RWPE1 (cell line): ENCODE results near the gene OMD.
"Not testable (repeated sequence)": the region's sequence is repeated elsewhere in the genome, so short reads cannot be mapped to it uniquely, and the experiment has no call there.

Experiments used
- CTCF ChIA-PET: fragments of 350-600 bp; sonication (Branson Sonifier 250); formaldehyde crosslinking; extraction: SDS; loops from one replicate; lab custom pipeline; 2021; lab: Yijun Ruan, JAX
- POLR2A ChIA-PET: fragments of 400-600 bp; formaldehyde crosslinking; extraction: SDS; loops from one replicate; lab custom pipeline; 2020; ENCODE audit warnings: antibody characterized with exemption; ENCODE audit not compliant: low non-redundant PET; lab: Yijun Ruan, JAX
- DNase-seq: peaks from one replicate; pipeline ENCODE4 v3.0.0; 2012; ENCODE audit warnings: low spot score
- H3K27ac ChIP-seq: fragments of 450-650 bp; 2 replicates; pipeline ENCODE4 v1.5.1; 2017
- TF ChIP-seq, protein P1 (sequence below): fragments of 450-650 bp; conservative IDR thresholded peaks from 2 replicates; pipeline ENCODE4 v1.5.1; 2017; ENCODE audit warnings: low read depth, mild to moderate bottlenecking

OMD gene

DNA sequence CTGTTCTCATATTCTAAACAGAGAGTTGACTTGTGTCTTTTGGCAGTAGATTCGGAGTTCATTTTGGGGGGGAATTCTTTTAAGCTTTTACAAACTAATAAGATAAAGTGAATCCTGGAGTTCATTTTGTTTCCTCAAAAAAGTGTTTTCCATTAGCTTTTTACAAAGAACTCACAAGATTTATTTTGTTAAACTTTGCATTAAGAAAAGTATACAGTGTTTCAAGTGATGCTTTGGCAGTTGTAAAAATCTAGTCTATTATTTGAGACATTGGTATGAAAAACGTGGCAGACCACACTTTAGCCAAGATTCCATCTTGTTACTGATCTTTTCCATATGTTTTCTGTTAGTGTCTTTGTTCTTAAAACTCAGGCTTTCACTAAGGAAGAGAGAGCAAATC, 1.2 kb upstream of the OMD start:
- ChIA-PET POLR2A (no interaction called here), CTCF (no interaction called here)
- no peak for DNase-seq
- TF ChIP-seq, protein P1, sequence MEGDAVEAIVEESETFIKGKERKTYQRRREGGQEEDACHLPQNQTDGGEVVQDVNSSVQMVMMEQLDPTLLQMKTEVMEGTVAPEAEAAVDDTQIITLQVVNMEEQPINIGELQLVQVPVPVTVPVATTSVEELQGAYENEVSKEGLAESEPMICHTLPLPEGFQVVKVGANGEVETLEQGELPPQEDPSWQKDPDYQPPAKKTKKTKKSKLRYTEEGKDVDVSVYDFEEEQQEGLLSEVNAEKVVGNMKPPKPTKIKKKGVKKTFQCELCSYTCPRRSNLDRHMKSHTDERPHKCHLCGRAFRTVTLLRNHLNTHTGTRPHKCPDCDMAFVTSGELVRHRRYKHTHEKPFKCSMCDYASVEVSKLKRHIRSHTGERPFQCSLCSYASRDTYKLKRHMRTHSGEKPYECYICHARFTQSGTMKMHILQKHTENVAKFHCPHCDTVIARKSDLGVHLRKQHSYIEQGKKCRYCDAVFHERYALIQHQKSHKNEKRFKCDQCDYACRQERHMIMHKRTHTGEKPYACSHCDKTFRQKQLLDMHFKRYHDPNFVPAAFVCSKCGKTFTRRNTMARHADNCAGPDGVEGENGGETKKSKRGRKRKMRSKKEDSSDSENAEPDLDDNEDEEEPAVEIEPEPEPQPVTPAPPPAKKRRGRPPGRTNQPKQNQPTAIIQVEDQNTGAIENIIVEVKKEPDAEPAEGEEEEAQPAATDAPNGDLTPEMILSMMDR, result no peak
- H3K27ac ChIP-seq, result no peak overlapping the region

- POLR2A ChIA-PET, result no interaction called here
- no peak for DNase-seq
- H3K27ac ChIP-seq, result no peak overlapping the region
- CTCF ChIA-PET, result no interaction called here
- TF ChIP-seq, protein P1, result no peak
Observed at GRCh38 chr9:92423612-92424011, 659 bp downstream of the OMD start.

DNA sequence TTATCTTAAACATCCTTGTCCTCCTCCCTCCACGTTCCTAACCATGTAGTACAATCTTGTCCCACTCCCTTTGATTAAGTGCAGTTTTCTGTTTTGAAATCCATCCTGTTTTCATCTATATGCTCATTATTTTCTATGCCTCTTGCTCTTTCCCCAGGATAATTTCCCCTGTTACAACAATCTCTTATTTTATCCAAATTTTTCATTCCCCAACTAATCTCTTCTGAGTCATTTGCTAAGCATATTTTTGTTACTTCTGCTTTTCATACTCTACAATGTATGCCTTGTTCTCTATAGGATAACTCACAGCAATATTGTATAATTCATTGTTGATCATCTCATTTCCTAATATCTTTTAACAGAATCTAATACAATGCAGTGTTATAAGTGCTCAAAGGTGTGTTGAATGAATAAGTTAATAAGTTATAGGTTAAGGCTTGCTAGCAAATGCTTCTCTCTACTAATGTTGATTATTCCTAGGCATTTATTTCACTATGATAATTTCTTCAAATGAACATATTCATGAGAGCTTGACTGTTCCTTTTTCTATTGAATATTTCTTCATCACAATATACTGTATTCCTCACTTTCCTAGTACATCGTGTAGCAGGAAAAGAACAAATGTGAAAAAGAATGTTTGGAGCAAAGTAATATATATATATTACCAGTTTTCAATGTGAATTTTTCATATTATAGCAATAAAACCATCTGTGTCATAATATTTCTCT, 1.5 kb downstream of the OMD start:
- no peak overlapping the region for H3K27ac ChIP-seq
- TF ChIP-seq, protein P1, result no peak
- ChIA-PET POLR2A (no interaction called here), CTCF (no interaction called here)
- no peak for DNase-seq

DNA sequence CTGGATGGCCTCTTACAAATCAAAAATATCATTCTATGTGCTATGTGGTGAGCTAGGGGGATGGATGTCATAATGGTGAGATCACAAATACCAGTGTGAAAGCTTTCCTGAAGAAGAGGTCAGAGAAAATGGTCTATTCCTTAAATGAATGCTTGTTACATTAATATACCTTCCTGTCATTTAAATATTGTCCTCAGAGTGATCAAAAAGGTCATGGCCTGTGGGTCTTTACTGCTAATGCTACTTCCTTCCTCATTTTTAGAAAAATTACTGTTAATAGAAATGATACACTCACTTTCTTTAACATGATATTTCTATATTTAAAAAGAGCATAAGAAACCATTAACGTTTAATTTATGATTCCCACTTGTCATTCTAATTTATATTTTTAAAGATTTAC, 9.7 kb downstream of the OMD start:
- H3K27ac ChIP-seq, result no peak overlapping the region
- CTCF ChIA-PET, result no interaction called here
- no peak for DNase-seq
- POLR2A ChIA-PET, result no interaction called here
- TF ChIP-seq, protein P1, result no peak

- CTCF ChIA-PET, result interaction anchor here (0.7 kb wide), 1 partner anchor 330 kb away, joined by 3 read pairs; no protein-coding TSS in a partner anchor
- DNase-seq, POLR2A ChIA-PET: not testable (repeated sequence)
Observed at GRCh38 chr9:92411157-92411556, 13.1 kb downstream of the OMD start.

DNA sequence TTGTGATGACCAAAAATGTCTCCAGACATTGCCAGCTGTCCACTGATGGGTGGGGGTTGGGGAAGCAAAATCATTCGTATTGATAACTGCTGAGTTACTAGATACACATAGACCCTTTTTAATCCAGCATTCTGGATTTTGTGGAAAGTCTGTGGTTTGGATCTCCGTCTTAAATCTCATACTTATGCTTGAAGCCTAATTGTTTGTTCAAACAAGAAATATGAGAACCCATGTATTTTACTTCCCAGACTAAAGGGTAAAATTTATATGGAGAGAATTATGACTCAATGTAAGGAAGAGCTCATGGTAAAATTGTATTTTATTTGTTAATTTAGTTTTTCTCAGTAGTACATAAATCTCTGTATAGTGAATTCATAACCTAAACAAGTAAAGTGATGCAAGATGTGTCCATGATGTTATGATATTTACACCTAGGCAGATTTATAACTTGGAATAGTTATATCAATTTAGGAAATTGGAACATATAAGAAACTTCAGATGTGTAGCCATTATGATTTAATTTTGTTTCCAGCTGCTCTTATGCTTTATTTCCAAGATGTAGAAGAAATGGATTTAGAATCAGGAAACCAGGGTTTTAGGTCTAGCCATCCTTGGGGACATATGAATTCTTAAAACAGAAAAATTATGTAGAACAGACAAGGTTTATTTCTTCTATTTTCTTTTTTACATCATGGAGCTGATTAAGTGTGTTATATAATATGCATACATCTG, 15.4 kb downstream of the OMD start:
- TF ChIP-seq, protein P1, result no peak
- DNase-seq, result no peak
- no peak overlapping the region for H3K27ac ChIP-seq
- ChIA-PET CTCF (no interaction called here), POLR2A (no interaction called here)

More at GRCh38 chr9:92411157-92411556, 13.1 kb downstream of the OMD start:
- 0 out of 2 replicates have a peak overlapping the region, but pooled peaks have one; percentile 10 for H3K27ac ChIP-seq

DNA sequence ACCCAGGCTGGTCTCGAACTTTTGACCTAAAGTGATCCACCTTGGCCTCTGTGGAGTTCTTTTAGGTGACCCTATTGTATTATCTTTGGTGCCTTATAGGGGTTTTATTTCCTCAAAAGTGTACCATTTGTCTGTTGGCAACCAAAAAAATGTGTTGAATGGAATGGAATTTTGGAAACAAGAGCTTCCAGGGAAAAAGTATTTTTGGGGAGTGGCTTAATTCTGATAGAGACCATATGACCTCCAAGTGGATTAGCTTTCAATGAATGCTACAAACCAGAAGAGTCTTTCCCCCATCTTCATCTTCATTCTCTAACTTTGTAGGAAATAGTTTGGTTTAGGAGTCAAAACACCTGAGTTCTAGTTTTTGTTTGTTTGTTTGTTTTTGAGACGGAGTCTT, 16.5 kb downstream of the OMD start:
- ChIA-PET POLR2A (no interaction called here), CTCF (interaction anchor here (0.8 kb wide), 1 partner anchor 82 kb away, joined by 4 read pairs; the partner anchor contains the start of gene CENPP)
- TF ChIP-seq, protein P1, result no peak
- no peak for DNase-seq
- H3K27ac ChIP-seq, result no peak overlapping the region
